ENCODE measurements around the gene CKM.

GRCh38 chr19:45307361-45307760 is 15.3 kb downstream of the CKM start:
- no peak for TF ChIP-seq POLR2A (IDR thresholded peaks at IDR 0.05; ENCODE audit: low read length)
- no peak for TF ChIP-seq RNF2 (IDR thresholded peaks at IDR 0.05; ENCODE audit: borderline replicate concordance, low read depth)
- no peak for TF ChIP-seq CTCF (IDR thresholded peaks at IDR 0.05)
- no peak for TF ChIP-seq MAZ (IDR thresholded peaks at IDR 0.05; ENCODE audit: borderline replicate concordance, low read depth, low read length)
- no peak for TF ChIP-seq EHMT2 (IDR thresholded peaks at IDR 0.05; ENCODE audit: low read depth)
- no peak for TF ChIP-seq RCOR1 (IDR thresholded peaks at IDR 0.05; ENCODE audit: low read depth, low read length)
